Vagina (tissue), 2 donors: ENCODE results near the gene NOL7. TPM values are rescaled to one million over a fixed set of nuclear protein-coding genes. Genes with fewer than 3 reads are reported as not detected.

Source experiments
- DNase-seq, 2 donors: peaks; one replicate each; pipeline ENCODE4 v3.0.0-alpha.2; 2017; ENCODE audit errors: extremely low spot score in 2 of 2
- H3K27ac ChIP-seq: fragments of 200-600 bp; sonication (generic); one replicate; pipeline ENCODE4 v1.5.1; 2019
- H3K27me3 ChIP-seq: fragments of 200-600 bp; sonication (generic); one replicate; pipeline ENCODE4 v1.5.1; 2019
- H3K36me3 ChIP-seq, 2 donors: fragments of 200-600 bp; sonication (generic); one replicate each; pipeline ENCODE4 v1.5.1; 2017 to 2019
- H3K4me1 ChIP-seq: fragments of 200-600 bp; sonication (generic); one replicate; pipeline ENCODE4 v1.5.1; 2019
- H3K4me3 ChIP-seq, 2 donors: fragments of 200-600 bp; sonication (generic); 1 replicate in 1 of 2; 2 replicates in 1 of 2; pipeline ENCODE4 v1.5.1; 2016 to 2019
- H3K9me3 ChIP-seq: fragments of 200-600 bp; sonication (generic); one replicate; pipeline ENCODE4 v1.5.1; 2019
- CTCF ChIP-seq, 3 experiments: fragments of 450-650 bp in 2 of 3; fragments of 200-600 bp in 1 of 3; sonication (generic) in 1 of 3; IDR thresholded peaks; one replicate each; pipeline ENCODE4 v1.5.1; 2017 to 2019; ENCODE audit warnings: antibody characterized with exemption in 3 of 3, mild to moderate bottlenecking in 2 of 3, moderate library complexity in 2 of 3
- POLR2A ChIP-seq, 2 donors: fragments of 450-650 bp; IDR thresholded peaks; one replicate each; pipeline ENCODE4 v1.6.1; 2017; ENCODE audit warnings: antibody characterized with exemption in 2 of 2, mild to moderate bottlenecking in 2 of 2, moderate library complexity in 2 of 2
- POLR2AphosphoS5 ChIP-seq, 2 donors: sonication (generic); formaldehyde crosslinking; IDR thresholded peaks; one replicate each; pipeline ENCODE4 v1.9.0; 2017; ENCODE audit warnings: antibody characterized with exemption in 2 of 2, mild to moderate bottlenecking in 2 of 2, low read depth in 1 of 2; ENCODE audit not compliant: insufficient read depth in 1 of 2
- intact Hi-C: fragments of 100-400 bp; cut with DNase I; formaldehyde crosslinking; loops from one replicate; pipeline ENCODE4 v1.15.1; 2023
- total RNA-seq: library from RNA; depleted of rRNA; stranded (reverse); fragments of >200 nt; gene quantifications from one replicate; pipeline ENCODE4 v1.2.3, GENCODE V29; 2016

The NOL7 gene
- total RNA-seq, 1 donor from 2014 or later: 67.0 TPM

DNA sequence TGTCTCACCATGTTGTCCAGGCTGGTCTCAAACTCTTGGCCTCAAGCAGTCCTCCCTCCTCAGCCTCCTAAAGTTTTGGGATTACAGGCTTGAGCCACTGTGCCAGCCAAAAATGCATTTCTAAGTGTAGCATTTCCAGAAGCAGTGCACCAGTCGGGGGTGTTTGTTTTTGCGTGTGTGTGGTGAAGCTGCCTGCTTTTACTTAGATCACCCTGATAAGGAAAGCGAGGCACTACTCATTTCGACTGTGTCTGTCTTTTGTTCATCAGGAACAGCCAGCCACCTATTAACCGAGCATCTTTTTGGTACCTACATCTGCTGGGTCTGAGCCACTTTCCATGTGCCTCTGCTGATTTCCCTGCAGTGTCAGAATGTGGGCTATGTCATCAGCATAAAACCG, 22.0 kb upstream of the NOL7 start:
- intact Hi-C loops: no loop called here
- TF ChIP-seq POLR2A (IDR thresholded peaks at IDR 0.05) (no peak), POLR2AphosphoS5 (IDR thresholded peaks at IDR 0.05; ENCODE audit: insufficient read depth in 1 of 2, low read depth in 1 of 2) (no peak), CTCF (IDR thresholded peaks at IDR 0.05) (no peak)
- Histone ChIP-seq H3K36me3 (peaks cover 0 to 47% of the 10 kb centered on the region in 2 donors), H3K9me3 (no peaks in the 10 kb centered on the region), H3K4me3 (no peak overlapping the region), H3K4me1 (no peaks in the 10 kb centered on the region), H3K27me3 (no peaks in the 10 kb centered on the region), H3K27ac (no peak overlapping the region)
- no peak for DNase-seq

GRCh38 chr6:13593720-13594119, 21.4 kb upstream of the NOL7 start:
- DNase-seq: no peak
- intact Hi-C loops: no loop called here
- peaks cover 0 to 44% of the 10 kb centered on the region in 2 donors for H3K36me3 ChIP-seq
- H3K4me3 ChIP-seq: no peak overlapping the region
- H3K27ac ChIP-seq: no peak overlapping the region
- TF ChIP-seq CTCF (IDR thresholded peaks at IDR 0.05): no peak
- no peak for TF ChIP-seq POLR2A (IDR thresholded peaks at IDR 0.05)
- TF ChIP-seq POLR2AphosphoS5 (IDR thresholded peaks at IDR 0.05; ENCODE audit: insufficient read depth in 1 of 2, low read depth in 1 of 2): no peak
- no peaks in the 10 kb centered on the region for H3K4me1 ChIP-seq
- no peaks in the 10 kb centered on the region for H3K27me3 ChIP-seq
- no peaks in the 10 kb centered on the region for H3K9me3 ChIP-seq

- TF ChIP-seq POLR2A (IDR thresholded peaks at IDR 0.05): no peak
- no peak for TF ChIP-seq CTCF (IDR thresholded peaks at IDR 0.05)
- no peak for TF ChIP-seq POLR2AphosphoS5 (IDR thresholded peaks at IDR 0.05; ENCODE audit: insufficient read depth in 1 of 2, low read depth in 1 of 2)
- no peaks in the 10 kb centered on the region for H3K27me3 ChIP-seq
- no peaks in the 10 kb centered on the region for H3K9me3 ChIP-seq
- no peak overlapping the region for H3K27ac ChIP-seq
- intact Hi-C loops: no loop called here
- DNase-seq: no peak
- no peaks in the 10 kb centered on the region for H3K4me1 ChIP-seq
- H3K4me3 ChIP-seq: no peak overlapping the region
- H3K36me3 ChIP-seq: peaks cover 0 to 44% of the 10 kb centered on the region in 2 donors
Measured at GRCh38 chr6:13597073-13597472, 18.1 kb upstream of the NOL7 start.

DNA sequence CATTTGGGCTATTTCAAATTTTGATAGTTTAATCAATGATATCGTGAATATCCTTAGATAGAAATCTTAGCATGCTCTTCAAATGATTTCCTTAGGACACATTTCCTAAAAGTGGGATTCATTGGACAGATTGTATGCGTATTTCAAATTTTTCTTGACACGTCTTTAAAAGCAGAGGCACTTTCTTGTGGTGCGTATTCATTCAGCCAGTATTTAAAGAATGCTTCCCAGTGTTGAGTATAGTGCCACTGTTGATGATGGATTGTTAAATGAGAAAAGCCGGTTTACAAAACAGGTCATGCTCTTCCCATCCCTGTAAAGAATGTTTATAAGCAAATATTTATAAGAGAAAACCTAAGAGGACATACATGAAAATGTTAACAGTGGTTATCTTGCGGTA, 15.1 kb upstream of the NOL7 start:
- Histone ChIP-seq H3K27me3 (no peaks in the 10 kb centered on the region), H3K36me3 (peaks cover 0 to 39% of the 10 kb centered on the region in 2 donors), H3K4me1 (no peaks in the 10 kb centered on the region), H3K9me3 (no peaks in the 10 kb centered on the region), H3K4me3 (no peak overlapping the region), H3K27ac (no peak overlapping the region)
- TF ChIP-seq CTCF (IDR thresholded peaks at IDR 0.05): no peak
- TF ChIP-seq POLR2A (IDR thresholded peaks at IDR 0.05): no peak
- TF ChIP-seq POLR2AphosphoS5 (IDR thresholded peaks at IDR 0.05; ENCODE audit: insufficient read depth in 1 of 2, low read depth in 1 of 2): no peak
- DNase-seq: no peak
- intact Hi-C loops: no loop called here

DNA sequence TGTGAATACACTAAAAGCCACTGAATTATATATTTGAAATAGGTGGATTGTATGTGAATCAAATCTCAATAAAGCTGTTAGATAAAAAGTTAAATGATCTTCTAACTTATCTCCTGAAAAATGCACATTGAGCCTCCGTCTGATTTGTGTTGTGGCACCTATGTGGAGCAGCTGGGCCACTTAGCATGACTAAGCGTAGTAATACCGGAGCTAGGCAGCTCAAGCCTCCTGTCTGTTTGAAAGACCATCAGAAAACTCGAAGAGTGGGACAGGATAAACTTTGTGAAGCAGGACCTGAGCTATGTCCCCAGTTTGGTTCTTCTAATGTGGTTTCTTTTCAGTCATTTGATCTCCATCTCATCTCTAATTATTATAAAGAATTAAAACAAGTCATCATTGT, 11.0 kb upstream of the NOL7 start:
- peaks cover 0 to 24% of the 10 kb centered on the region in 2 donors for H3K36me3 ChIP-seq
- no peaks in the 10 kb centered on the region for H3K9me3 ChIP-seq
- TF ChIP-seq CTCF (IDR thresholded peaks at IDR 0.05) (no peak), POLR2A (IDR thresholded peaks at IDR 0.05) (no peak), POLR2AphosphoS5 (IDR thresholded peaks at IDR 0.05; ENCODE audit: insufficient read depth in 1 of 2, low read depth in 1 of 2) (no peak)
- no peak overlapping the region for H3K27ac ChIP-seq
- no peak overlapping the region for H3K4me3 ChIP-seq
- intact Hi-C loops: no loop called here
- H3K27me3 ChIP-seq: no peaks in the 10 kb centered on the region
- no peak for DNase-seq
- H3K4me1 ChIP-seq: no peaks in the 10 kb centered on the region
